BJ (cell line): ENCODE data around the gene SIMC1. TPM values are rescaled to one million over a fixed set of nuclear protein-coding genes. Genes with fewer than 3 reads are reported as not detected.

ENCODE experiments used
- CTCF ChIA-PET: fragments of 350-600 bp; formaldehyde crosslinking; extraction: SDS; loops from one replicate; lab custom pipeline; 2021; ENCODE audit warnings: antibody characterized with exemption, inconsistent platforms; lab: Yijun Ruan, JAX
- POLR2A ChIA-PET: fragments of 300-600 bp; sonication (Branson Sonifier 250); formaldehyde crosslinking; extraction: SDS; loops from one replicate; lab custom pipeline; 2021; ENCODE audit warnings: antibody characterized with exemption; lab: Charles Lee
- DNase-seq: peaks from one replicate; pipeline ENCODE4 v3.0.0-alpha.2; 2011; ENCODE audit warnings: low read depth
- H3K27me3 ChIP-seq: 2 replicates; pipeline ENCODE4 v1.6.0; 2011; ENCODE audit warnings: low read length; ENCODE audit not compliant: control insufficient read depth, insufficient read depth
- H3K36me3 ChIP-seq: 2 replicates; pipeline ENCODE4 v1.5.1; 2011; ENCODE audit warnings: low read length; ENCODE audit not compliant: control insufficient read depth, insufficient read depth
- H3K4me3 ChIP-seq: 2 replicates; pipeline ENCODE4 v1.5.1; 2011; ENCODE audit warnings: low read depth, mild to moderate bottlenecking, control low read depth, low read length
- polyA plus RNA-seq: library from polyadenylated mRNA; depleted of rRNA; stranded (reverse); fragments of >200 nt; gene quantifications from 2 replicates; pipeline ENCODE4 v1.2.3, GENCODE V29; 2011
- TF ChIP-seq, protein P1 (sequence below): IDR thresholded peaks from 2 replicates; pipeline ENCODE4 v1.5.1; 2011; ENCODE audit warnings: low read depth, mild to moderate bottlenecking, control low read depth, inconsistent platforms, low read length, moderate library complexity; ENCODE audit not compliant: insufficient read depth

The SIMC1 gene
- polyA plus RNA-seq, 1 experiment, result 8.0 TPM

DNA sequence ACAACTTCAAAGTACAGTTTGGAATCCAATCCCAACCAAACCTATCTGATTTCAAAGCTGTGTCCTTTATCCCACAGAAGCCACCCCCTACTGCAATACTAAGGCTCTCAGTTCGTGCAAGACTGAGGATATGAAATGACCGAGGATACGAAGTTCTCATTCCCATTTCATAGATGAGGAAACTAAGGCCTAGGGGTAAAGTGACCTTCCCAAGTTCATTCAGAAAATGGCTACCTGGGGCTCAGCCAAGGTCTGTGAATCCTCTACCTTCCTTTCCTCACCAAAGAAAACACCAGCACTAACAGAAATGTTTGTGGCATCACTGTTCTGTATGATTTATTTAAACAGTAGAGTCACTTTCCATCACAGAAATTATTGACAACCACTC, 117.9 kb downstream of the SIMC1 start:
- peaks cover 20% of the 10 kb centered on the region for H3K36me3 ChIP-seq
- H3K27me3 ChIP-seq, result no peaks in the 10 kb centered on the region
- no peak for DNase-seq
- CTCF ChIA-PET, result interaction anchor here (0.6 to 1.4 kb wide), 3 partner anchors 16 to 36 kb away, joined by 3 read pairs; no protein-coding TSS in a partner anchor
- TF ChIP-seq, protein P1, sequence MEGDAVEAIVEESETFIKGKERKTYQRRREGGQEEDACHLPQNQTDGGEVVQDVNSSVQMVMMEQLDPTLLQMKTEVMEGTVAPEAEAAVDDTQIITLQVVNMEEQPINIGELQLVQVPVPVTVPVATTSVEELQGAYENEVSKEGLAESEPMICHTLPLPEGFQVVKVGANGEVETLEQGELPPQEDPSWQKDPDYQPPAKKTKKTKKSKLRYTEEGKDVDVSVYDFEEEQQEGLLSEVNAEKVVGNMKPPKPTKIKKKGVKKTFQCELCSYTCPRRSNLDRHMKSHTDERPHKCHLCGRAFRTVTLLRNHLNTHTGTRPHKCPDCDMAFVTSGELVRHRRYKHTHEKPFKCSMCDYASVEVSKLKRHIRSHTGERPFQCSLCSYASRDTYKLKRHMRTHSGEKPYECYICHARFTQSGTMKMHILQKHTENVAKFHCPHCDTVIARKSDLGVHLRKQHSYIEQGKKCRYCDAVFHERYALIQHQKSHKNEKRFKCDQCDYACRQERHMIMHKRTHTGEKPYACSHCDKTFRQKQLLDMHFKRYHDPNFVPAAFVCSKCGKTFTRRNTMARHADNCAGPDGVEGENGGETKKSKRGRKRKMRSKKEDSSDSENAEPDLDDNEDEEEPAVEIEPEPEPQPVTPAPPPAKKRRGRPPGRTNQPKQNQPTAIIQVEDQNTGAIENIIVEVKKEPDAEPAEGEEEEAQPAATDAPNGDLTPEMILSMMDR, result no peak
- H3K4me3 ChIP-seq, result no peak overlapping the region
- POLR2A ChIA-PET, result no interaction called here

DNA sequence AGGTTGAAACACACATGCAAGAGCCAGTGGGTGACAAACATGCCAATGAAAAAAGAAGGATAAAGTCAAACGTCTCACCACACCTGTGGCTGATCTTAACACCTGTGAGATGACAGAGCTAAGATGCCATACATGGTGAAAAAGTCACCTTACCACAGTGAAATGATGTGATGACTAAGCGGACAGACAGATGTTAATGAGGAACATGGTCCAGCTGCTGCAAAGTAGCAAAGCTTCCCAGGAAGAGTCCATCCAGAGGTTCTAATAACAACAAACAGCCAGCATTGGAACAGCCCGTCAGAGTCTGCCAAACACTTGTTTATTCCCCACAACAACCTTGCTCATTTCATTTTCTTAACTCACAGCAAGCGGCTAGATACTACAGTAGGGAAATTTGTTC, 121.4 kb downstream of the SIMC1 start:
- H3K36me3 ChIP-seq, result peaks cover 5% of the 10 kb centered on the region
- CTCF ChIA-PET, result no interaction called here
- POLR2A ChIA-PET, result no interaction called here
- TF ChIP-seq, protein P1, result no peak
- DNase-seq, result no peak
- H3K27me3 ChIP-seq, result no peaks in the 10 kb centered on the region
- no peak overlapping the region for H3K4me3 ChIP-seq

DNA sequence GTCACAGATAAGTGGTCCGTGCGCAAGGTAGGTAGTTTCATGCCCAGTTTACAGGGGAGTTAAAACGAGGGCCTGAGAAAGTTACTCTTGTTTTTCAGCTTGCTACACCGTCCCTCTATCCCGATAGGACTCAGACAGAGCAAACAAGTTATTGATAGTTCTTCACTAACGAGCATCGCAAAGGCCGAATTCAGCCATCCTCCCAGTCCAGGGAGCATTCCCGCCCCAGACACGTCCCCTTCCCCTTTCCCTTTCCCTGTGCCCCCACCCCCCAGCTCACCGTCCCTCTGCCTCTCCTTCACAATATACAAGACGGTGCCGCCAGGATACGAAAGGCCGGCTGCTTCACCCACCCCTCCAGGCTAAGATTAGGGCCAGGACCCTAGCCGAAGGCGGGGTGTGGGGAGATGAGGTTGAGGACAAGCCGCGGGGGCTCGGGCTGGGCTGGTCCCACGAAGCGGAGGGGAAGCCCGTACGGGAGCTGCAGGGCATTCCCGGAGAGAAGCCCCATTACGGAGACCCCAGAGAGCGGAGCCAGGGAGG, 122.7 kb downstream of the SIMC1 start:
- TF ChIP-seq, protein P1, result no peak
- POLR2A ChIA-PET, result no interaction called here
- peak overlapping the region; percentile 91 for H3K4me3 ChIP-seq
- CTCF ChIA-PET, result interaction anchor here (0.6 to 1.1 kb wide), 3 partner anchors 17 to 209 kb away, joined by 3 to 6 read pairs (median 3); no protein-coding TSS in a partner anchor
- no peak for DNase-seq
- H3K27me3 ChIP-seq, result no peaks in the 10 kb centered on the region
- H3K36me3 ChIP-seq, result peaks cover 2% of the 10 kb centered on the region

DNA sequence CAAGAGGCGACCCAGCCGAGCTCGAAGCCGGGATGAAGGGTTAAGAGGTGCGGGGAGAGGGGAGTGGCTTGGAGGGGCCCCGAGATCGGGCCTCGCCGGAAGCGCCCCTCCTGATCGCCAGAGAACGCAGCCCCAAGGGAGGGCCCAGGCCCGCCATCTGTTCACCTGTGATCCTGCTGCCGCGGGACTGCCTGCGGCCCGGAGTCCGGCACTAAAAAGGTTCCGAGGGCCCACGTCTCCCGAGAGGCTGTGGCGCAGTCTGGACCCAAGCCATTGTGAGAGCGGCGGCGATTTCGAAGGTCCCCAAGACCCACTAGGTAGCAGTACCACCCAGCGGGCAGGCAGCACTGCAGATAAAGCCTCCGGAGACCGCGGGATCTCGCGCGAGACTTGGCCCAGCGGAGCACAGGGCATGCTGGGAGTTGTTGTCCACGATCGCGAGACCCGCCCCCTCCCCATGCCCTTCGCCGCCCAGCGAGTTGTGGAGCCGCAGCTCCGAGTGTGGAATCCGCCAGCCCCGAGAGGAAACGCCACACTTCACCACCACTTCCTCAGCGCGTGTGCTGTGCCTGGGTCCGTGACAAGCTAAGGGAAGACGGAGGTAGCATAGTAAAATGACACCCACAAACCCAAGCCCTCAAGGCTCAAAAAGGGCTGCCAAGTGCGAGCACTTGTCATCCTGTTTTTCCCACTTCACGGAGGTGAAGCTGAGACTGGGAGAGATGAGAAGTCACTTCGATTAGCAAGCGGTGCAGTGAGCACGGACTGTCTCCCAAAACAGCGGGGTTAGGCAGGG, 123.4 kb downstream of the SIMC1 start, which contains the start of gene KIAA1191:
Gene KIAA1191, minus strand, starts transcription at position 328 of the 796 bp plus-strand sequence. CDS start 2,256 bp downstream, outside the sequence.
- Histone ChIP-seq H3K4me3 (peak within 1 kb of the TSS; percentile 91), H3K27me3 (no peaks in the 10 kb centered on the region), H3K36me3 (no peaks in the 10 kb centered on the region; the same call in 1 of the 2 replicates)
- POLR2A ChIA-PET, result no interaction called here
- TF ChIP-seq, protein P1, result peak; percentile 29
- CTCF ChIA-PET, result interaction anchor here (0.7 to 1.1 kb wide), 3 partner anchors 18 to 54 kb away, joined by 3 to 6 read pairs (median 3); partner anchors contain the start of gene CLTB
- DNase-seq, result peak; percentile 61

DNA sequence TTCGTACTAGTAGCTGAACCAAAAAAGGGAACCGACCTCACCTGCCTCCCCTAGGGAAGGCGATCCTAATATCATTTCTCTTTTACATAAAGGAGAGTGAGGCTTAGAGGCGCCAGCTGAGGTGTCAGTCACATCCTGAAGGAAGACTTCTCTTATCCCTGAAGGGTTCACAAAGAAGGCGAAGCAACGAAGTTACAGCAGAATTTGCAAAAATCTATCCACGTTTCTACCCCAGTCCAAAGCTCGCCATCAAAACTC, 123.9 kb downstream of the SIMC1 start:
- Histone ChIP-seq H3K36me3 (no peaks in the 10 kb centered on the region; the same call in 1 of the 2 replicates), H3K4me3 (no peak overlapping the region; the same call in 1 of the 2 replicates), H3K27me3 (no peaks in the 10 kb centered on the region)
- ChIA-PET CTCF (interaction anchor here (0.7 kb wide), 1 partner anchor 54 kb away, joined by 3 read pairs; the partner anchor contains the start of gene CLTB), POLR2A (no interaction called here)
- no peak for DNase-seq
- TF ChIP-seq, protein P1, result no peak
